IMR-90 (cell line): Measurements from ENCODE around the gene SLC30A2.

Source experiments
- BHLHE40 ChIP-seq: fragments of 150-350 bp; IDR thresholded peaks from 2 replicates; pipeline ENCODE4 v1.6.1; 2016; ENCODE audit warnings: mild to moderate bottlenecking, low read depth, low read length
- CEBPB ChIP-seq: IDR thresholded peaks from 2 replicates; pipeline ENCODE4 v1.6.1; 2012; ENCODE audit warnings: low read depth, low read length, improper control_type of control experiment
- FOS ChIP-seq: fragments of 150-350 bp; IDR thresholded peaks from 2 replicates; pipeline ENCODE4 v1.6.1; 2016; ENCODE audit warnings: low read depth, low read length
- MAFK ChIP-seq: IDR thresholded peaks from 2 replicates; pipeline ENCODE4 v1.6.1; 2012; ENCODE audit warnings: low read depth, low read length, improper control_type of control experiment
- MAZ ChIP-seq: IDR thresholded peaks from 2 replicates; pipeline ENCODE4 v1.6.1; 2012; ENCODE audit warnings: low read depth, mild to moderate bottlenecking, low read length, improper control_type of control experiment, moderate library complexity, borderline replicate concordance
- NFE2L2 ChIP-seq: fragments of 150-350 bp; IDR thresholded peaks from 2 replicates; pipeline ENCODE4 v1.6.1; 2016; ENCODE audit warnings: low read depth, mild to moderate bottlenecking, low read length
- POLR2A ChIP-seq: IDR thresholded peaks from 2 replicates; pipeline ENCODE4 v1.6.1; 2012; ENCODE audit warnings: mild to moderate bottlenecking, low read depth, low read length
- RAD21 ChIP-seq: IDR thresholded peaks from 2 replicates; pipeline ENCODE4 v1.6.1; 2012; ENCODE audit warnings: low read length, improper control_type of control experiment
- RCOR1 ChIP-seq: IDR thresholded peaks from 2 replicates; pipeline ENCODE4 v1.6.1; 2012; ENCODE audit warnings: mild to moderate bottlenecking, low read length, improper control_type of control experiment; ENCODE audit not compliant: insufficient replicate concordance
- RFX5 ChIP-seq: IDR thresholded peaks from 2 replicates; pipeline ENCODE4 v1.8.0; 2012; ENCODE audit warnings: low read depth, mild to moderate bottlenecking, low read length, moderate library complexity
- SMC3 ChIP-seq: fragments of 150-350 bp; IDR thresholded peaks from 2 replicates; pipeline ENCODE4 v1.6.1; 2016; ENCODE audit warnings: low read depth, mild to moderate bottlenecking, antibody characterized with exemption, low read length, moderate library complexity
- TF ChIP-seq, protein P1 (sequence below): conservative IDR thresholded peaks from 2 replicates; pipeline ENCODE4 v1.5.1; 2012; ENCODE audit warnings: mild to moderate bottlenecking, low read depth, low read length, improper control_type of control experiment
- TF ChIP-seq, protein P2 (sequence below): fragments of 150-350 bp; IDR thresholded peaks from 2 replicates; pipeline ENCODE4 v1.6.1; 2016; ENCODE audit warnings: low read depth, mild to moderate bottlenecking, low read length, moderate library complexity, borderline replicate concordance
- TF ChIP-seq, protein P3 (sequence below): fragments of 150-350 bp; IDR thresholded peaks from 2 replicates; pipeline ENCODE4 v1.6.1; 2017; ENCODE audit warnings: mild to moderate bottlenecking, antibody characterized with exemption, low read length, low read depth

DNA sequence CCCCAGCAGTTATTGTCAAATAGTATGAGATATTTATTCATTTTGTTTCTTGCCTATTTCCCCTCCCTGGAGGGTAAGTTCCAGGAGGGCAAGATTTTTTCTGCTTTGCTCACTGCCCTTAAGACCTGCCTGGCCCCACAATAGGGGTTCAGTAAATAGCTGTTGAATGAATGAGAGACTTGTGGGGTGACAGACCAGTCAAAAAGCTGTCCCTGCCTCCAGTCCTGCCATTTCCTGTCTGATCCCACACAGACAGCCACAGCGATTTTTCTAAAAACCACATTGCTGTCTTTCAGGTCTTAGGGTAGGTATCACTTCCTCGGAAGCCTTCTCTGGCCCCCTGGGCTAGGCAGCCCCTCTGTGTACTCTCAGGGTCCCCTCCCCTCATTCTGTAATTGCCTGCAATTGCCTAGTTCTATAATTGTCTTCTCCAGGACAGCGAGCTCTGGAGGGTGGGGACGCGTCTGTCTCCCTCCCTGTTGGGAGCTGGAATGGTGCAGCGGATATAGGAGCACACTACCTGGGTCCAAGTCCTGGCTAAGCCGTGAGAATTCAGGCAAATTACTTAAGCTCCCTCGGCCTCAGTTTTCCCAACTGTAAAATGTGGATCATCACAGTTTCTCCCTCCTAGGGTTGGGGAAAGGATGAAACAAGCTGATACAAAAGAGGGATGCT lies 26.1 kb downstream of the SLC30A2 start:
- TF ChIP-seq, protein P1, sequence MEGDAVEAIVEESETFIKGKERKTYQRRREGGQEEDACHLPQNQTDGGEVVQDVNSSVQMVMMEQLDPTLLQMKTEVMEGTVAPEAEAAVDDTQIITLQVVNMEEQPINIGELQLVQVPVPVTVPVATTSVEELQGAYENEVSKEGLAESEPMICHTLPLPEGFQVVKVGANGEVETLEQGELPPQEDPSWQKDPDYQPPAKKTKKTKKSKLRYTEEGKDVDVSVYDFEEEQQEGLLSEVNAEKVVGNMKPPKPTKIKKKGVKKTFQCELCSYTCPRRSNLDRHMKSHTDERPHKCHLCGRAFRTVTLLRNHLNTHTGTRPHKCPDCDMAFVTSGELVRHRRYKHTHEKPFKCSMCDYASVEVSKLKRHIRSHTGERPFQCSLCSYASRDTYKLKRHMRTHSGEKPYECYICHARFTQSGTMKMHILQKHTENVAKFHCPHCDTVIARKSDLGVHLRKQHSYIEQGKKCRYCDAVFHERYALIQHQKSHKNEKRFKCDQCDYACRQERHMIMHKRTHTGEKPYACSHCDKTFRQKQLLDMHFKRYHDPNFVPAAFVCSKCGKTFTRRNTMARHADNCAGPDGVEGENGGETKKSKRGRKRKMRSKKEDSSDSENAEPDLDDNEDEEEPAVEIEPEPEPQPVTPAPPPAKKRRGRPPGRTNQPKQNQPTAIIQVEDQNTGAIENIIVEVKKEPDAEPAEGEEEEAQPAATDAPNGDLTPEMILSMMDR, result no peak
- TF ChIP-seq BHLHE40 (no peak), POLR2A (no peak), FOS (no peak), CEBPB (no peak), RAD21 (no peak), NFE2L2 (no peak), SMC3 (no peak), MAZ (no peak), RFX5 (no peak), RCOR1 (no peak), MAFK (no peak)
- TF ChIP-seq, protein P2, sequence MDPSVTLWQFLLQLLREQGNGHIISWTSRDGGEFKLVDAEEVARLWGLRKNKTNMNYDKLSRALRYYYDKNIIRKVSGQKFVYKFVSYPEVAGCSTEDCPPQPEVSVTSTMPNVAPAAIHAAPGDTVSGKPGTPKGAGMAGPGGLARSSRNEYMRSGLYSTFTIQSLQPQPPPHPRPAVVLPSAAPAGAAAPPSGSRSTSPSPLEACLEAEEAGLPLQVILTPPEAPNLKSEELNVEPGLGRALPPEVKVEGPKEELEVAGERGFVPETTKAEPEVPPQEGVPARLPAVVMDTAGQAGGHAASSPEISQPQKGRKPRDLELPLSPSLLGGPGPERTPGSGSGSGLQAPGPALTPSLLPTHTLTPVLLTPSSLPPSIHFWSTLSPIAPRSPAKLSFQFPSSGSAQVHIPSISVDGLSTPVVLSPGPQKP, result no peak
- TF ChIP-seq, protein P3, sequence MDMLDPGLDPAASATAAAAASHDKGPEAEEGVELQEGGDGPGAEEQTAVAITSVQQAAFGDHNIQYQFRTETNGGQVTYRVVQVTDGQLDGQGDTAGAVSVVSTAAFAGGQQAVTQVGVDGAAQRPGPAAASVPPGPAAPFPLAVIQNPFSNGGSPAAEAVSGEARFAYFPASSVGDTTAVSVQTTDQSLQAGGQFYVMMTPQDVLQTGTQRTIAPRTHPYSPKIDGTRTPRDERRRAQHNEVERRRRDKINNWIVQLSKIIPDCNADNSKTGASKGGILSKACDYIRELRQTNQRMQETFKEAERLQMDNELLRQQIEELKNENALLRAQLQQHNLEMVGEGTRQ, result no peak
